ENCODE results near the gene GIT1. TPM values are rescaled to one million over a fixed set of nuclear protein-coding genes. Genes with fewer than 3 reads are reported as not detected.
A peak's percentile ranks its signal among the peaks of the same experiment; 100 is the strongest.

GIT1 gene
- total RNA-seq, 1 donor from 2014 or later: 53.1 TPM

DNA sequence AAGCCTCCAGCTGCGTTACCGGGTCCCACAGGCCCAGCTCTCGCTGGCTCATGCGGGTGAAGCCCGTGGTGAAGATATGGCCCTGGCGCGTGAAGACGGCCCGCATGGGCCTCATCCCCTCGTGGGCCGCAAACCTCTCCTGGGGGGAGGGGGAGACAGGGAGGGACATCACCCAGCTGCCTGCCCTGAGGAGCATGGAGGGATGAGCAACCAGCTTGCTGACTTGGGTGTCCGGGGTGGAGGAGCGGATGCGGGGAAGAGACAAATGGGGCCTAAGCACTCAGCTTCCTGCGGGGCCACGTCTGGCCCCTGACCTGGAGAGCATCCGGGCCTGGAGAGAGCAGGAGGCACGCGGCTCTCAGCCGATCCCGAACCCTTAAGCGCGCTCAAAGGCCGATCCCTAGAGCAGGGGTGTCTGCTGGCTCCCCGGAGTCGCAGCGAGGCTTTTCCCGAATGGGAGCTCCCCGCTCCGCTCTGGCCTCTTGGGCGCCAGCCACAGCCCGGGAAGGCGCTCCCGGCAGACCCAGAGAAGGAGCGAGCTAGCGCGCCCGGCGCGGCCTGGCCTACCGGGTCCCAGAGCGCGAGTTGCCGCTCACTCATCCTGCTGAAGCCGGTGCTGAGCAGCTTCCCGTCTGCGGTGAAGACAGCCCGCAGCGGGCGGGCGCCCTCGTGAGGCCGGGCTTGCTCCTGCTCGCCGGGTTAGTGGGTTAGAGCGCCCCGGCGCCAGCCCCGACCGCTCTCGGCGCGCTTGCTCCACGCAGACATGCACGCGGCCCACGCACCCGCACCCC is 28.2 kb upstream of the GIT1 start:
- intact Hi-C loops (cut with DNase I): no loop called here
- Histone ChIP-seq H3K9me3 (no peaks in the 10 kb centered on the region), H3K4me3 (peak overlapping the region; percentile 53), H3K27ac (peak overlapping the region; percentile 61), H3K36me3 (no peaks in the 10 kb centered on the region), H3K27me3 (ENCODE audit: low read depth) (peaks cover 11% of the 10 kb centered on the region), H3K4me1 (peaks cover 67% of the 10 kb centered on the region)
- peak; percentile 92 for DNase-seq
- TF ChIP-seq, protein P1, sequence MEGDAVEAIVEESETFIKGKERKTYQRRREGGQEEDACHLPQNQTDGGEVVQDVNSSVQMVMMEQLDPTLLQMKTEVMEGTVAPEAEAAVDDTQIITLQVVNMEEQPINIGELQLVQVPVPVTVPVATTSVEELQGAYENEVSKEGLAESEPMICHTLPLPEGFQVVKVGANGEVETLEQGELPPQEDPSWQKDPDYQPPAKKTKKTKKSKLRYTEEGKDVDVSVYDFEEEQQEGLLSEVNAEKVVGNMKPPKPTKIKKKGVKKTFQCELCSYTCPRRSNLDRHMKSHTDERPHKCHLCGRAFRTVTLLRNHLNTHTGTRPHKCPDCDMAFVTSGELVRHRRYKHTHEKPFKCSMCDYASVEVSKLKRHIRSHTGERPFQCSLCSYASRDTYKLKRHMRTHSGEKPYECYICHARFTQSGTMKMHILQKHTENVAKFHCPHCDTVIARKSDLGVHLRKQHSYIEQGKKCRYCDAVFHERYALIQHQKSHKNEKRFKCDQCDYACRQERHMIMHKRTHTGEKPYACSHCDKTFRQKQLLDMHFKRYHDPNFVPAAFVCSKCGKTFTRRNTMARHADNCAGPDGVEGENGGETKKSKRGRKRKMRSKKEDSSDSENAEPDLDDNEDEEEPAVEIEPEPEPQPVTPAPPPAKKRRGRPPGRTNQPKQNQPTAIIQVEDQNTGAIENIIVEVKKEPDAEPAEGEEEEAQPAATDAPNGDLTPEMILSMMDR (IDR thresholded peaks at IDR 0.05): peak; percentile 83
- ATAC-seq: peak; percentile 74 to 78

DNA sequence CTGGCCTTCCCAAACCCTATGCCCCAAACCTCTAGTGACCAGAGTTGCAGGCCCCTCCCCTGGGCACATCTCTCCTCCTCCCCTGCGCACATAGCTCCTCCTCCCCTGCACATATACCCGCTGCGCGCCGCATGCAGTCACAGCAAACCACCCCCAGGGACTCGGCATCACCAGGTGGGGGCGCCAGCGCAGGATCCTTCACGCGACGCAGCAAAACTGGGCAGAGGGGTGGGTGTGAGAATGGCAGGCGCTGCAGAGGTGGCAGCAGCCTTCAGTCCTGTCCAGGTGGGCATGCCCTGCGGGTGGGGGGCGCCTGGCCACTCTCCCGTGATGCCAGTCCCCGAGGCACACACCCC is 27.7 kb upstream of the GIT1 start:
- TF ChIP-seq, protein P1 (IDR thresholded peaks at IDR 0.05): peak; percentile 65
- intact Hi-C loops (cut with DNase I): no loop called here
- H3K4me1 ChIP-seq: peaks cover 62% of the 10 kb centered on the region
- DNase-seq: peak; percentile 88
- no peaks in the 10 kb centered on the region for H3K36me3 ChIP-seq
- ATAC-seq: peak; percentile 69 to 78
- no peaks in the 10 kb centered on the region for H3K9me3 ChIP-seq
- H3K27ac ChIP-seq: peak overlapping the region; percentile 33
- H3K4me3 ChIP-seq: peak overlapping the region; percentile 53
- peaks cover 11% of the 10 kb centered on the region for H3K27me3 ChIP-seq (ENCODE audit: low read depth)

DNA sequence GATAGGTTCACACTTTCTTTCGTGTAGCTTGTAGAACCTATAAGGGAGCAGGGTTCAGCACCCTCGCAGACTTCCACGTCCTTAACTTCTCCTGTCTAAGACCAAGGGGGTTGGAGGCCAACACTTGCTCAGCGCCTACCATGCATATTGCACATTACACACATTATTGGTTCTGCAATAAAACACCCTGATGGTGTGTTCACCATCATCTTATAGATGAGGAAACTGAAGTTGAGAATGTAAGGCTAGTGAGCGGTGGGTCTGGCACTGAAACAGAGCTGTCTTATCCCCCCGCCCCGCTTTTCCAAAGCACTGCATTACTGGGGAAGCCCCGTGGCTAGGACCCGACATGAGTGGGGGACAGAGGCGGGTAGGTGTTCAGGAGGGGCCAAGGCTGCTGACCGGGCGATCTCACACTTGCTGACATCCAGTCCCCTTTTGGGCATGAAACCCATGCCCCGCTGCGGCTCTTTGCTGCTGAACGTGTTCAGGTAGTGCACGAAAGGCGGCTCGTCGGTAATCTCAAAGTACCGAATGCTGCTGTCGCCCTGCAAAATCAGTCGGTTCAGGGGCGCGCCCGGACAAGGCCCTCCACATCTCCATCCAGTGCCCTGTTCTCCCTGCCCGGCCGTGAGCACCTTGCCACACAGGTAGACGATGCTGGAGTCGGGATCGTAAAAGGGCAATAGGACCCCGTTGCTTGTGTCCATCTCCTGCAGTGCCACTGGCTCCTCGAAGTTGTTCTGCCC is 27.0 kb upstream of the GIT1 start:
- H3K4me1 ChIP-seq: peaks cover 57% of the 10 kb centered on the region
- intact Hi-C loops (cut with DNase I): no loop called here
- peak overlapping the region; percentile 69 for H3K27ac ChIP-seq
- H3K9me3 ChIP-seq: no peaks in the 10 kb centered on the region
- peaks cover 11% of the 10 kb centered on the region for H3K27me3 ChIP-seq (ENCODE audit: low read depth)
- no peak for ATAC-seq
- H3K4me3 ChIP-seq: peak overlapping the region; percentile 53
- DNase-seq: no peak
- TF ChIP-seq, protein P1 (IDR thresholded peaks at IDR 0.05): no peak
- no peaks in the 10 kb centered on the region for H3K36me3 ChIP-seq

DNA sequence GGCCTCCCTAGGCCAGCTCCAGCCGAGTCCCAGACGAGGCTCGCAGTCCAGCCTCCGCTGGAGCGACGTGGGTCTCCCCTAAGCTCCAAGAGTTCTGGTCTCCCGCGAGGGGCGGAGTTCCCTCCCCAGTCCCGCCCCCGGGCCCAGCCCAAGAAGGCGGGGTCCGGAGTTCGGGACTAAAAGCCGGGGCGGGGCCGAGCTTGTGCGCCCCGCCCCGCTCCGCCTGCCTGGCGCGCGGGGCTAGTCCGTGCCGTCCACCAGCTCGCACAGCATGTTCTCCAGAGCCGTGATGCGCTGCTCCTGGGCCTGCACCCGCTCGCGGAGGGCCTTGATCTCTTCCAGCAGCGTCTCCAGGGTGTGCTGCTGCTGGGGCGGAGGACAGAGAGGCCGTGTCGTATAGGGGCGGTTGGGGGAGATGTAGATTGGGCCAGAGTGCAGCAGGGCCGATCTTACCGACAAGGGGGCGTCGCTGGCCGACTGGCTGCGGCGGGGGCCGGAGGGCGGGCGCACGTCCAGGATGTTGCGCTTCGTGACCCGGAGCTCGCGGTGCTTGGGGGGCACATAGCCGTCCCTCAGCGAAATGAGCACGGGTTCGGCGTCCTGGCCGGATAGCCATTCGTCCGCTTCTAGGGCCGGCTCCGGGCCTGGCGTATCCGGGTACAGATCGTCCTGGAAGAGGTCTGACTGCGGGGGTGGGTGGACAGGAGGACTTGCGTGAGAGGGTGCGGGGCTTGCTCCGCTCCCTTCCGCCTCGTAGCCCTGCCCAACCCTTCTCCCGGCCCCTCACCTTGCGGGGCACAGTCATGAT is 26.2 kb upstream of the GIT1 start:
- Histone ChIP-seq H3K4me3 (peak overlapping the region; percentile 53), H3K27me3 (ENCODE audit: low read depth) (peaks cover 11% of the 10 kb centered on the region), H3K36me3 (no peaks in the 10 kb centered on the region), H3K4me1 (peaks cover 57% of the 10 kb centered on the region), H3K27ac (peak overlapping the region; percentile 69), H3K9me3 (no peaks in the 10 kb centered on the region)
- ATAC-seq (peak; percentile 82 to 83), DNase-seq (peak; percentile 89)
- TF ChIP-seq, protein P1 (IDR thresholded peaks at IDR 0.05): no peak
- intact Hi-C loops (cut with DNase I): no loop called here

DNA sequence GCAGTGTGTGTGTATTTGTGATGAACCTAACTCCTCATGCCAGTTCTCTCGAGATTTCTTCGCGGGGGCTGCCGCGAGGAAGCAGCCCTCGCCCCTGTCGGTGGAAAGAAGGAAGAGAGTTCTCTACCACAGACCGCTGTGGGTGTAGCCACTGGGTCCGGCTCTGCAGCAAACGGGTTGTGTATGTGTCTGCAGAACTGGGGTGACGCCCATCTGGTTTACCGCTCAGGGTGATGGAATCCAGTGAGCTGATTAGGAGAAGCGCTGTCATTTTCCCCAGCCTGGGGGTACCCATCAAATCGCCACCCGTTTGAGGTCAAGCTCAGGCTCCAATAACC is 25.6 kb upstream of the GIT1 start:
- peak overlapping the region; percentile 69 for H3K27ac ChIP-seq
- no peaks in the 10 kb centered on the region for H3K9me3 ChIP-seq
- H3K36me3 ChIP-seq: no peaks in the 10 kb centered on the region
- peak overlapping the region; percentile 53 for H3K4me3 ChIP-seq
- ATAC-seq (peak in 1 of 2 donors; percentile 14), DNase-seq (peak; percentile 79)
- TF ChIP-seq, protein P1 (IDR thresholded peaks at IDR 0.05): no peak
- peaks cover 11% of the 10 kb centered on the region for H3K27me3 ChIP-seq (ENCODE audit: low read depth)
- peaks cover 57% of the 10 kb centered on the region for H3K4me1 ChIP-seq
- intact Hi-C loops (cut with DNase I): no loop called here

Measured in lower lobe of right lung (tissue), 2 donors.